RWPE2 (cell line): ENCODE measurements around the gene SORT1.
"Not testable (repeated sequence)": the region's sequence is repeated elsewhere in the genome, so short reads cannot be mapped to it uniquely, and the experiment has no call there.

Experiments used
- ATAC-seq: fragments of 200-7000 bp; cut with Tn5 transposase; 3 replicates; pipeline ENCODE4 v1.9.1; 2021; ENCODE audit warnings: low read depth
- DNase-seq: peaks from one replicate; pipeline ENCODE4 v3.0.0-alpha.2; 2020; ENCODE audit warnings: low spot score
- H3K27ac ChIP-seq: fragments of 450-650 bp; 2 replicates; pipeline ENCODE4 v1.5.1; 2017; ENCODE audit warnings: mild to moderate bottlenecking; ENCODE audit not compliant: poor library complexity, severe bottlenecking
- H3K27me3 ChIP-seq: fragments of 250-450 bp; sonication (Bioruptor Pico); 2 replicates; pipeline ENCODE4 v1.5.1; 2021; ENCODE audit warnings: mild to moderate bottlenecking, moderate library complexity; ENCODE audit not compliant: insufficient read depth, poor library complexity, severe bottlenecking
- H3K36me3 ChIP-seq: fragments of 250-450 bp; sonication (Bioruptor Pico); 2 replicates; pipeline ENCODE4 v1.5.1; 2020; ENCODE audit warnings: low read depth, mild to moderate bottlenecking, moderate library complexity
- H3K4me1 ChIP-seq: fragments of 250-450 bp; sonication (Bioruptor Pico); 2 replicates; pipeline ENCODE4 v1.5.1; 2021; ENCODE audit warnings: mild to moderate bottlenecking, moderate library complexity; ENCODE audit not compliant: insufficient read depth, poor library complexity, severe bottlenecking
- H3K4me3 ChIP-seq: fragments of 250-450 bp; sonication (Bioruptor Pico); 2 replicates; pipeline ENCODE4 v1.5.1; 2021; ENCODE audit warnings: mild to moderate bottlenecking, moderate library complexity; ENCODE audit not compliant: severe bottlenecking
- H3K9me3 ChIP-seq: fragments of 250-450 bp; sonication (Bioruptor Pico); 2 replicates; pipeline ENCODE4 v1.5.1; 2021; ENCODE audit warnings: mild to moderate bottlenecking, moderate library complexity; ENCODE audit not compliant: severe bottlenecking
- TF ChIP-seq, protein P1 (sequence below): fragments of 450-650 bp; IDR thresholded peaks from one replicate; pipeline ENCODE4 v1.5.1; 2017; ENCODE audit warnings: mild to moderate bottlenecking, moderate library complexity; ENCODE audit not compliant: poor library complexity, severe bottlenecking

SORT1 gene

DNA sequence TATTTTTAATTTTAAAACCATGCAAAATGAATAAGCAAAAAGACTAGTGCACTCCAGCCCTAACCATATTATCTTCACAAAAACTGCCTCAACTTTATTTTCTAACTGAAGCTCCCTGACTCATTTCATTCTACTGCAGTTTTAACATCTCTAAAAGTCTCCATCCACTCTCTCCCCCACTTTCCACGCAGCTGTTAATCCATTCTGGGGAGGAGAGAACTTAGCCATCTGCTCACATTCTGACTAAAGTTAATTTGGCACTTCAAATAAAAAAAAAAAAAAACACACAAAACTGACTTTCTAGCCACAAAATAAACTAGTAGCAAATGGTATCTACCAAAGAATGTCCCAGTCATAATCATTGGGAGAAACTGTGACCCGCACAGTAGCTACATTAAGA is 85.5 kb downstream of the SORT1 start:
- H3K27me3 ChIP-seq, result no peaks in the 10 kb centered on the region
- no peak overlapping the region for H3K27ac ChIP-seq
- H3K9me3 ChIP-seq, result no peaks in the 10 kb centered on the region
- H3K4me3 ChIP-seq, result no peak overlapping the region
- DNase-seq (no peak), ATAC-seq (no peak)
- no peaks in the 10 kb centered on the region for H3K4me1 ChIP-seq
- H3K36me3 ChIP-seq, result no peaks in the 10 kb centered on the region
- TF ChIP-seq, protein P1, sequence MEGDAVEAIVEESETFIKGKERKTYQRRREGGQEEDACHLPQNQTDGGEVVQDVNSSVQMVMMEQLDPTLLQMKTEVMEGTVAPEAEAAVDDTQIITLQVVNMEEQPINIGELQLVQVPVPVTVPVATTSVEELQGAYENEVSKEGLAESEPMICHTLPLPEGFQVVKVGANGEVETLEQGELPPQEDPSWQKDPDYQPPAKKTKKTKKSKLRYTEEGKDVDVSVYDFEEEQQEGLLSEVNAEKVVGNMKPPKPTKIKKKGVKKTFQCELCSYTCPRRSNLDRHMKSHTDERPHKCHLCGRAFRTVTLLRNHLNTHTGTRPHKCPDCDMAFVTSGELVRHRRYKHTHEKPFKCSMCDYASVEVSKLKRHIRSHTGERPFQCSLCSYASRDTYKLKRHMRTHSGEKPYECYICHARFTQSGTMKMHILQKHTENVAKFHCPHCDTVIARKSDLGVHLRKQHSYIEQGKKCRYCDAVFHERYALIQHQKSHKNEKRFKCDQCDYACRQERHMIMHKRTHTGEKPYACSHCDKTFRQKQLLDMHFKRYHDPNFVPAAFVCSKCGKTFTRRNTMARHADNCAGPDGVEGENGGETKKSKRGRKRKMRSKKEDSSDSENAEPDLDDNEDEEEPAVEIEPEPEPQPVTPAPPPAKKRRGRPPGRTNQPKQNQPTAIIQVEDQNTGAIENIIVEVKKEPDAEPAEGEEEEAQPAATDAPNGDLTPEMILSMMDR, result no peak

GRCh38 chr1:109309347-109309746 is 88.4 kb downstream of the SORT1 start:
- Histone ChIP-seq H3K4me1 (no peaks in the 10 kb centered on the region), H3K36me3 (no peaks in the 10 kb centered on the region), H3K27ac (no peak overlapping the region), H3K9me3 (no peaks in the 10 kb centered on the region), H3K27me3 (no peaks in the 10 kb centered on the region), H3K4me3 (no peak overlapping the region)
- no peak for ATAC-seq
- TF ChIP-seq, protein P1, result no peak
- no peak for DNase-seq

DNA sequence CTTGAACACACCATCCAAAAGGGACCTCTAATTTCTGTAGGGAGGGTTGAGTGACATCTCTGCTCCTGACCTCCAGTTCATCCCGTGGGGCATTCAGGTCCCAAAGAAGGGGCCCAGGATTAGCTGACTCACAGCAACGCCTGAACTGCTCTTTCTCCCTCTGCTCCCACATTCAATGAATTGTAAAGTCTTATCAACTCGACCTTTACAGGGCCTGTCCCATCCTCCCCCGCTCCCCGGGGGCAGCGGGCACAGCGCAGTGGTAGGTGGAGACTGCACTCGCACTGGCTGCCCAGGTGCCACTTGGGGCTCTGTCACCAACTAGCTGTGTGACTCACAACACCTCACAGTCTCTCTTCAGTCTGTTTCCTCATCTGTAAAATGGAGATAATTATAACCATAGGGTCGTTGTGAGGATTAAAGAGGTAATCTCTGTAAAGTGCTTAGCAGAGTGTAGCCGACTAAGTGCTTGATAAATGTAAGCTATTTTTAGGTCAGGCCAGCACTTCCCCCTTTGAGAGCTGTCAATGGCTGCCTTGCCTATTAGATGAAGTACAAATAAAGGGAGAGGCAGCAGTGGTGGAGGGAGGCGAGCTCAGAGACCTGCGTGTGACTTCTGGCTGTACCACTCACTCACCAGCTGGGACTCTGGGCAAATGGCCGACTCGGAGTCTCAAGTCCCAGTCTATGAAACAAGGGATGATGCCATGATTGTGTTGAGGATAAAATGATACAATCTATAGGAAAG is 90.3 kb downstream of the SORT1 start:
- Histone ChIP-seq H3K4me1 (no peaks in the 10 kb centered on the region), H3K9me3 (no peaks in the 10 kb centered on the region), H3K27me3 (no peaks in the 10 kb centered on the region), H3K27ac (no peak overlapping the region), H3K4me3 (no peak overlapping the region), H3K36me3 (no peaks in the 10 kb centered on the region)
- ATAC-seq (no peak), DNase-seq (no peak)
- TF ChIP-seq, protein P1, result no peak

DNA sequence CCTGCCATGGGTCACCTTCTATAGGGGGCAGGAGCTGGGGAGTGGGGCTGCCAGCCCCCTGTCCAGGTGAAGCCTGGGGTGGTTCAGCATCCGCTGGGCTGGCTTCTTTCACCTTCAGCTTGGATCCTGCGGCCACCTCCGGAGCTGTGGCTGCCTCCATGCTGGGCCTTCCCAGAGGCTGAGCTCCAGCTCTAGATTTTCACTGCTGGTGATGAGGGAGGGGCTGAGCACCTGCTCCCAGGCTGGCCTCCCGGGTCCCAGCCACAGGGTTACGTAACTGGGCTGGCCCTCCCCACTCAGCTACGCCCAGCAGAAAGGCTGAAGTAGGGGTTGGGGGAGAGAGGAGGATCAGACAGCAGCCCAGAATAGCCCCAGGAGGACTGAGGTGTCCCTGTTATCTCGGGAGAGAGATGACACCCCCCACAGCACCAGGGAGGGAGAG is 90.9 kb downstream of the SORT1 start, which contains the start of gene MYBPHL:
MYBPHL (minus strand) TSS at position 180 of the 442 bp plus-strand sequence; CDS start at position 160, 20 bp downstream.
- TF ChIP-seq, protein P1, result no peak
- Histone ChIP-seq H3K9me3 (no peaks in the 10 kb centered on the region), H3K27me3 (no peaks in the 10 kb centered on the region), H3K4me1 (no peaks in the 10 kb centered on the region), H3K4me3 (no peak within 1 kb of the TSS), H3K27ac (no peak within 1 kb of the TSS), H3K36me3 (no peaks in the 10 kb centered on the region)
- no peak for DNase-seq
- ATAC-seq, result no peak

GRCh38 chr1:109305991-109306390 is 91.7 kb downstream of the SORT1 start:
- H3K9me3 ChIP-seq, H3K27ac ChIP-seq, ATAC-seq, H3K27me3 ChIP-seq, H3K36me3 ChIP-seq, DNase-seq, H3K4me1 ChIP-seq, H3K4me3 ChIP-seq: not testable (repeated sequence)
